ENCODE data around the gene ABR. TPM values are rescaled to one million over a fixed set of nuclear protein-coding genes. Genes with fewer than 3 reads are reported as not detected.
"Not testable (repeated sequence)": the region's sequence is repeated elsewhere in the genome, so short reads cannot be mapped to it uniquely, and the experiment has no call there.

The ABR gene
- total and polyA plus RNA-seq, 9 donors = 25.0 to 94.6 (median 60.2) TPM

GRCh38 chr17:1137465-1137894, 42.3 kb downstream of the ABR start:
- Histone ChIP-seq H3K27me3 (no peaks in the 10 kb centered on the region), H3K9me3 (no peaks in the 10 kb centered on the region), H3K36me3 (no peaks in the 10 kb centered on the region), H3K27ac (no peak overlapping the region), H3K4me1 (ENCODE audit: insufficient read depth) (peaks cover 6% of the 10 kb centered on the region), H3K4me3 (no peak overlapping the region)
- 88 to 94% (median 91%) methylated on average over 18 of the region's 18 CpGs for WGBS, 3 donors
- no peak for DNase-seq
- intact Hi-C loops (cut with DNase I) = no loop called here
- TF ChIP-seq CTCF (IDR thresholded peaks at IDR 0.05) (no peak), EP300 (IDR thresholded peaks at IDR 0.05) (no peak), POLR2A (IDR thresholded peaks at IDR 0.05) (no peak)

- Histone ChIP-seq H3K4me1 (ENCODE audit: insufficient read depth) (peaks cover 6% of the 10 kb centered on the region), H3K27ac (no peak overlapping the region), H3K27me3 (no peaks in the 10 kb centered on the region), H3K36me3 (no peaks in the 10 kb centered on the region), H3K4me3 (no peak overlapping the region), H3K9me3 (no peaks in the 10 kb centered on the region)
- DNase-seq = no peak
- TF ChIP-seq CTCF (IDR thresholded peaks at IDR 0.05) = no peak
- TF ChIP-seq POLR2A (IDR thresholded peaks at IDR 0.05) = no peak
- no peak for TF ChIP-seq EP300 (IDR thresholded peaks at IDR 0.05)
- WGBS, 3 donors = 57 to 67% (median 65%) methylated on average over 6 of the region's 6 CpGs
- intact Hi-C loops (cut with DNase I) = no loop called here
Observed at GRCh38 chr17:1136748-1137147, 43.0 kb downstream of the ABR start.

- Histone ChIP-seq H3K27me3 (no peaks in the 10 kb centered on the region), H3K9me3 (no peaks in the 10 kb centered on the region), H3K27ac (no peak overlapping the region), H3K36me3 (no peaks in the 10 kb centered on the region), H3K4me1 (ENCODE audit: insufficient read depth) (peaks cover 3% of the 10 kb centered on the region), H3K4me3 (no peak overlapping the region)
- intact Hi-C loops (cut with DNase I) = no loop called here
- DNase-seq = no peak
- TF ChIP-seq EP300 (IDR thresholded peaks at IDR 0.05) (no peak), CTCF (IDR thresholded peaks at IDR 0.05) (no peak), POLR2A (IDR thresholded peaks at IDR 0.05) (no peak)
- WGBS, 3 donors = 73 to 83% (median 80%) methylated on average over 29 of the region's 29 CpGs
Observed at GRCh38 chr17:1134634-1135324, 45.0 kb downstream of the ABR start.

- Histone ChIP-seq H3K4me1 (ENCODE audit: insufficient read depth) (no peaks in the 10 kb centered on the region), H3K27me3 (no peaks in the 10 kb centered on the region), H3K4me3 (no peak overlapping the region), H3K27ac (no peak overlapping the region), H3K9me3 (no peaks in the 10 kb centered on the region), H3K36me3 (no peaks in the 10 kb centered on the region)
- 84 to 89% (median 86%) methylated on average over 10 to 11 of the region's 11 CpGs for WGBS, 3 donors
- TF ChIP-seq EP300 (IDR thresholded peaks at IDR 0.05) (no peak), POLR2A (IDR thresholded peaks at IDR 0.05) (no peak), CTCF (IDR thresholded peaks at IDR 0.05) (no peak)
- no peak for DNase-seq
- intact Hi-C loops (cut with DNase I) = no loop called here
Observed at GRCh38 chr17:1130191-1130590, 49.6 kb downstream of the ABR start.

- WGBS, 3 donors = 93 to 100% (median 96%) methylated on average over 6 of the region's 6 CpGs
- H3K27me3 ChIP-seq; H3K27ac ChIP-seq; H3K36me3 ChIP-seq; DNase-seq; H3K4me1 ChIP-seq (ENCODE audit: insufficient read depth); intact Hi-C loops (cut with DNase I); H3K9me3 ChIP-seq; H3K4me3 ChIP-seq: not testable (repeated sequence)
Observed at GRCh38 chr17:1128463-1128862, 51.3 kb downstream of the ABR start.
